Measurements from ENCODE around the gene SSTR3.

SSTR3 gene

DNA sequence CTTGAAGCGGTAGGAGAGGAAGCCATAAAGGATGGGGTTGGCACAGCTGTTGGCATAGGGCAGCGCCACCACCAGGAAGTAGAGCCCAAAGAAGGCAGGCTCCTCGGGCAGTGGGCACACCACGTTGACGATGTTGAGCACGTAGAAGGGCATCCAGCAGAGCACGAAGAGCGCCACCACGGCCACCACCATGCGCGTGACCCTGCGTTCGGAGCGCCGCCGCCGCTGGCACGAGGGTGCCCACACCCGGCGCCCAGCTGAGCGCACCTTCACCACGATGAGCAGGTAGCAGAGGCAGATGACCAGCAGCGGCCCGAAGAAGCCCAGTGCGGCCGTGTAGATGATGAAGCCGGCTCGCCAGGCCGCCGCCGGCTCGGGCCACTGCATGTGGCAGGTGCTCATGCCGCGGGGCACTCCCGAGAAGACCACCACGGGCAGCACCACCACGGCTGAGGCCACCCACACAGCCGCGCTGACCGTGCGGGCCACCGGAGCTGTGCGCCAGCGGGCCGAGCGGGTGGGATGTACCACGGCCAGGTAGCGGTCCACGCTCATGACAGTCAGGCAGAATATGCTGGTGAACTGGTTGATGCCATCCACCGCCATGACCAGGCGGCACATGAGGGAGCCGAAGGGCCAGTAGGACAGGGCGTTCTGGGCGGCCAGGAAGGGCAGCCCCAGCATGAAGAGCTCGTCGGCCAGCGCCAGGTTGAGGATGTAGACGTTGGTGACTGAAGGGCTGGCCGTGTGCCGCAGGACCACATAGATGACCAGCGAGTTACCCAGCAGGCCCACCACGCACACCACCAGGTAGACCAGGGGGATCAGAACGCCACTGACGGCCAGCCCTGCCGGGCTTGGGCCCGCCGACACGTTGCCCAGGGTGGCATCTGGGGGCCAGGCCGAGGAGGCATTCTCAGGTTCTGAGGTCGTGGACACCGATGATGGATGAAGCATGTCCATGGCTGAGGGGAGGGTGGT lies 5.1 kb downstream of the SSTR3 start:
- Histone ChIP-seq H3K27me3 (ENCODE audit: insufficient read depth, poor library complexity, severe bottlenecking) (no peaks in the 10 kb centered on the region), H3K27ac (replicated peaks) (no peak overlapping the region), H3K4me3 (replicated peaks; ENCODE audit: insufficient read depth, low read length) (no peak overlapping the region)
- TF ChIP-seq REST (IDR thresholded peaks at IDR 0.05; ENCODE audit: insufficient replicate concordance, low read depth): no peak
- no peak for TF ChIP-seq SPI1 (IDR thresholded peaks at IDR 0.05; ENCODE audit: borderline replicate concordance, low read depth)
- TF ChIP-seq GABPA (IDR thresholded peaks at IDR 0.05; ENCODE audit: low read depth): no peak
- TF ChIP-seq POLR2AphosphoS5 (IDR thresholded peaks at IDR 0.05; ENCODE audit: low read depth): no peak
- TF ChIP-seq CTCF (IDR thresholded peaks at IDR 0.05; ENCODE audit: insufficient read depth, low read length): no peak
- no peak for DNase-seq (ENCODE audit: low read depth in 1 of 2, low spot score in 1 of 2)

GRCh38 chr22:37206118-37206840 lies 6.0 kb downstream of the SSTR3 start:
- Histone ChIP-seq H3K27ac (replicated peaks) (no peak overlapping the region), H3K4me3 (replicated peaks; ENCODE audit: insufficient read depth, low read length) (no peak overlapping the region), H3K27me3 (ENCODE audit: insufficient read depth, poor library complexity, severe bottlenecking) (no peaks in the 10 kb centered on the region)
- TF ChIP-seq SPI1 (IDR thresholded peaks at IDR 0.05; ENCODE audit: borderline replicate concordance, low read depth) (no peak), REST (IDR thresholded peaks at IDR 0.05; ENCODE audit: insufficient replicate concordance, low read depth) (no peak), CTCF (IDR thresholded peaks at IDR 0.05; ENCODE audit: insufficient read depth, low read length) (no peak), POLR2AphosphoS5 (IDR thresholded peaks at IDR 0.05; ENCODE audit: low read depth) (no peak), GABPA (IDR thresholded peaks at IDR 0.05; ENCODE audit: low read depth) (no peak)
- DNase-seq (ENCODE audit: low read depth in 1 of 2, low spot score in 1 of 2): no peak

DNA sequence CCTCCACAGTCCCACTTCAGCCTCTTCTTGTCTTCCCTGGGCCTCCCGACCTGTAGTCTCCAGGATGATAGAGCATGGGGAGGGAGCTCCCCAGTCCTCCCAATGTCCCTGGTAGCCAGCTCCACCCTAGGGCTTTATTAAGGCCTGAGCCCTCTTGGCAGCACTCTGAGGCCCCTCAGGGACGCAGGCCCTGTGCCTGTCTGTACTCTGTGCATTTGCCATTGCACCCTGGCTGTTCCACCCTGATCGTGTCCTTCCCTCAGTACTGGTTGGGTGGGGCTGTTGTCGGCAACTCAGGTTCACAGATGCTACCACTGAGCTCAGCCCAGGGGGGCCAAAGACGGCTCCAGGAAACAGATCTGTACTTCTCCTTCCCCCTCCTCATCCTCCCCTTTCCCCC lies 7.2 kb downstream of the SSTR3 start:
- TF ChIP-seq GABPA (IDR thresholded peaks at IDR 0.05; ENCODE audit: low read depth): no peak
- no peak for TF ChIP-seq POLR2AphosphoS5 (IDR thresholded peaks at IDR 0.05; ENCODE audit: low read depth)
- no peak for TF ChIP-seq SPI1 (IDR thresholded peaks at IDR 0.05; ENCODE audit: borderline replicate concordance, low read depth)
- no peak for TF ChIP-seq REST (IDR thresholded peaks at IDR 0.05; ENCODE audit: insufficient replicate concordance, low read depth)
- TF ChIP-seq CTCF (IDR thresholded peaks at IDR 0.05; ENCODE audit: insufficient read depth, low read length): no peak
- DNase-seq (ENCODE audit: low read depth in 1 of 2, low spot score in 1 of 2): no peak
- Histone ChIP-seq H3K4me3 (replicated peaks; ENCODE audit: insufficient read depth, low read length) (no peak overlapping the region), H3K27me3 (ENCODE audit: insufficient read depth, poor library complexity, severe bottlenecking) (no peaks in the 10 kb centered on the region), H3K27ac (replicated peaks) (no peak overlapping the region)

Measured in HL-60 (cell line).